HCT116 (cell line): ENCODE data around the gene PLRG1. TPM values are rescaled to one million over a fixed set of nuclear protein-coding genes. Genes with fewer than 3 reads are reported as not detected.

Experiments used
- ATAC-seq: fragments of 200-7000 bp; cut with Tn5 transposase; 2 replicates; pipeline ENCODE4 v1.9.1; 2020; ENCODE audit warnings: mild to moderate bottlenecking, moderate library complexity
- BruUV-seq: library from RNA; stranded (reverse); fragments of 400-500 nt; replicated peaks from 2 replicates; lab custom pipeline; 2021; lab: Mats Ljungman, UMichigan
- CTCF ChIA-PET: fragments of 300-600 bp; sonication (Branson Sonifier 250); formaldehyde crosslinking; loops from one replicate; lab custom pipeline; 2021; ENCODE audit warnings: antibody characterized with exemption; lab: Charles Lee
- POLR2A ChIA-PET: fragments of 300-600, 350-600 bp; sonication (Branson Sonifier 250); formaldehyde crosslinking; loops from one replicate; lab custom pipeline; 2021; ENCODE audit warnings: antibody characterized with exemption; lab: Charles Lee
- RAD21 ChIA-PET, 2 experiments: fragments of 300-600 bp; sonication (Branson Sonifier 250); formaldehyde crosslinking; loops; one replicate each; lab custom pipeline; 2023; ENCODE audit warnings: low total read pairs in 2 of 2; ENCODE audit not compliant: uncharacterized antibody in 2 of 2, unreplicated experiment in 2 of 2, low non-redundant PET in 1 of 2; lab: Charles Lee
- DNase-seq: peaks from one replicate; pipeline ENCODE4 v3.0.0-alpha.2; 2010; ENCODE audit warnings: low read depth, low spot score
- H2AFZ ChIP-seq: fragments of 200-600 bp; shearing (Covaris generic), sonication (generic); 2 replicates; pipeline ENCODE4 v1.6.1; 2017; ENCODE audit warnings: low read depth, mixed run types, mixed read lengths, antibody characterized with exemption, low read length; ENCODE audit not compliant: poor library complexity, severe bottlenecking
- H3K27ac ChIP-seq: 2 replicates; pipeline ENCODE4 v1.5.1; 2012; ENCODE audit warnings: low read depth, low read length
- H3K27me3 ChIP-seq: fragments of 200-600 bp; sonication (generic); 2 replicates; pipeline ENCODE4 v1.6.1; 2016; ENCODE audit warnings: mixed run types, low read length, mixed read lengths; ENCODE audit not compliant: insufficient read depth
- H3K36me3 ChIP-seq, 2 experiments: fragments of 200-500 bp in 1 of 2; fragments of 200-600 bp in 1 of 2; sonication (Bioruptor generic) in 1 of 2; sonication (generic) in 1 of 2; 2 replicates each; pipeline versions ENCODE4 v1.5.1 to v1.6.1; 2014 to 2016; ENCODE audit warnings: low read length in 2 of 2, inconsistent platforms in 1 of 2, mixed read lengths in 1 of 2, mixed run types in 1 of 2; ENCODE audit not compliant: insufficient read depth in 2 of 2, control insufficient read depth in 1 of 2
- H3K4me1 ChIP-seq, 2 experiments: fragments of 200-600 bp in 1 of 2; sonication (generic) in 1 of 2; 2 replicates each; pipeline versions ENCODE4 v1.5.1 to v1.6.1; 2012 to 2017; ENCODE audit warnings: low read length in 2 of 2, inconsistent platforms in 1 of 2, mild to moderate bottlenecking in 1 of 2, mixed read lengths in 1 of 2, mixed run types in 1 of 2, moderate library complexity in 1 of 2; ENCODE audit not compliant: insufficient read depth in 2 of 2, control insufficient read depth in 1 of 2
- H3K4me2 ChIP-seq: fragments of 200-600 bp; sonication (generic); 2 replicates; pipeline ENCODE4 v1.6.1; 2017; ENCODE audit warnings: mixed run types, low read length, mixed read lengths
- H3K4me3 ChIP-seq, 2 experiments: fragments of 200-600 bp in 1 of 2; sonication (generic) in 1 of 2; replicated peaks in 1 of 2; 2 replicates each; pipeline ENCODE4 v1.5.1; 2011 to 2016; ENCODE audit warnings: low read length in 2 of 2, control low read depth in 1 of 2, low read depth in 1 of 2, mild to moderate bottlenecking in 1 of 2, mixed read lengths in 1 of 2, mixed run types in 1 of 2
- H3K79me2 ChIP-seq: fragments of 200-600 bp; sonication (generic); 2 replicates; pipeline ENCODE4 v1.6.1; 2017; ENCODE audit warnings: mild to moderate bottlenecking, mixed run types, low read length, moderate library complexity, mixed read lengths; ENCODE audit not compliant: insufficient read depth
- H3K9ac ChIP-seq: fragments of 200-600 bp; sonication (generic); 2 replicates; pipeline ENCODE4 v1.6.1; 2016; ENCODE audit warnings: low read length, mixed read lengths
- H3K9me2 ChIP-seq: fragments of 200-600 bp; sonication (generic), shearing (Covaris generic); 2 replicates; pipeline ENCODE4 v1.6.1; 2017; ENCODE audit warnings: mixed run types, mild to moderate bottlenecking, moderate library complexity; ENCODE audit not compliant: insufficient read depth
- H3K9me3 ChIP-seq, 2 experiments: fragments of 200-500 bp in 1 of 2; fragments of 200-600 bp in 1 of 2; sonication (Bioruptor generic) in 1 of 2; sonication (generic) in 1 of 2; 2 replicates each; pipeline ENCODE4 v1.6.1; 2014 to 2017; ENCODE audit warnings: low read length in 2 of 2, mixed read lengths in 2 of 2, inconsistent platforms in 1 of 2, low read depth in 1 of 2, mild to moderate bottlenecking in 1 of 2, mixed run types in 1 of 2, moderate library complexity in 1 of 2; ENCODE audit not compliant: control insufficient read depth in 1 of 2, insufficient read depth in 1 of 2
- H4K20me1 ChIP-seq: fragments of 200-600 bp; sonication (generic), shearing (Covaris generic); 2 replicates; pipeline ENCODE4 v1.6.1; 2017; ENCODE audit warnings: mixed run types, mild to moderate bottlenecking, moderate library complexity; ENCODE audit not compliant: insufficient read depth
- ATF3 ChIP-seq: IDR thresholded peaks from 2 replicates; pipeline ENCODE4 v1.6.1; 2012
- CEBPB ChIP-seq: IDR thresholded peaks from 2 replicates; pipeline ENCODE4 v1.6.1; 2012; ENCODE audit warnings: low read depth
- CTCF ChIP-seq, 3 experiments: fragments of 200-600 bp in 1 of 3; sonication (generic) in 1 of 3; IDR thresholded peaks in 2 of 3; conservative IDR thresholded peaks in 1 of 3; 2 replicates each; pipeline ENCODE4 v1.5.1; 2012 to 2017; ENCODE audit warnings: low read depth in 2 of 3, low read length in 2 of 3, antibody characterized with exemption in 1 of 3, borderline replicate concordance in 1 of 3, control low read depth in 1 of 3, mild to moderate bottlenecking in 1 of 3, mixed read lengths in 1 of 3, mixed run types in 1 of 3, moderate library complexity in 1 of 3; ENCODE audit not compliant: insufficient read depth in 1 of 3
- EGR1 ChIP-seq: IDR thresholded peaks from 2 replicates; pipeline ENCODE4 v1.6.1; 2012; ENCODE audit warnings: low read depth
- EZH2 ChIP-seq: fragments of 200-600 bp; sonication (generic); IDR thresholded peaks from 2 replicates; pipeline ENCODE4 v1.6.1; 2017; ENCODE audit warnings: antibody characterized with exemption, mixed run types
- EZH2phosphoT487 ChIP-seq: fragments of 200-600 bp; IDR thresholded peaks from 2 replicates; pipeline ENCODE4 v1.6.1; 2018; ENCODE audit warnings: antibody characterized with exemption, borderline replicate concordance
- FOSL1 ChIP-seq: IDR thresholded peaks from 2 replicates; pipeline ENCODE4 v1.6.1; 2012; ENCODE audit warnings: low read depth
- POLR2A ChIP-seq: IDR thresholded peaks from 2 replicates; pipeline ENCODE4 v1.7.0; 2011; ENCODE audit warnings: borderline replicate concordance; ENCODE audit not compliant: insufficient read depth, insufficient read length; ENCODE audit errors: extremely low read depth
- POLR2AphosphoS5 ChIP-seq: IDR thresholded peaks from 2 replicates; pipeline ENCODE4 v1.6.1; 2011; ENCODE audit warnings: mild to moderate bottlenecking, low read depth, low read length, moderate library complexity
- RAD21 ChIP-seq: IDR thresholded peaks from 2 replicates; pipeline ENCODE4 v1.6.1; 2012; ENCODE audit warnings: low read depth, mild to moderate bottlenecking
- REST ChIP-seq: IDR thresholded peaks from 2 replicates; pipeline ENCODE4 v1.6.1; 2012; ENCODE audit warnings: low read depth
- SIN3A ChIP-seq: IDR thresholded peaks from 2 replicates; pipeline ENCODE4 v1.6.1; 2012; ENCODE audit warnings: low read depth
- SP1 ChIP-seq: IDR thresholded peaks from 2 replicates; pipeline ENCODE4 v1.6.1; 2012; ENCODE audit warnings: low read depth
- SRF ChIP-seq: IDR thresholded peaks from 2 replicates; pipeline ENCODE4 v1.6.1; 2012; ENCODE audit warnings: low read depth
- TCF7L2 ChIP-seq: IDR thresholded peaks from 2 replicates; pipeline ENCODE4 v1.7.0; 2011; ENCODE audit warnings: borderline replicate concordance, inconsistent platforms; ENCODE audit not compliant: insufficient read depth, insufficient read length; ENCODE audit errors: extremely low read depth
- YY1 ChIP-seq: IDR thresholded peaks from 2 replicates; pipeline ENCODE4 v1.6.1; 2011; ENCODE audit warnings: low read length, low read depth, moderate library complexity, mild to moderate bottlenecking; ENCODE audit not compliant: insufficient replicate concordance; ENCODE audit errors: extremely low read depth
- ZBTB33 ChIP-seq: IDR thresholded peaks from 2 replicates; pipeline ENCODE4 v1.6.1; 2011; ENCODE audit warnings: mild to moderate bottlenecking, low read length, moderate library complexity; ENCODE audit not compliant: insufficient replicate concordance; ENCODE audit errors: extremely low read depth
- ZFX ChIP-seq: fragments of 450-650 bp; IDR thresholded peaks from 2 replicates; pipeline ENCODE4 v1.6.1; 2017
- ZNF274 ChIP-seq: fragments of 200-500 bp; sonication (Bioruptor generic); IDR thresholded peaks from 2 replicates; pipeline ENCODE4 v1.6.1; 2014; ENCODE audit warnings: mild to moderate bottlenecking, low read depth, low read length, inconsistent platforms
- intact Hi-C: fragments of 100-400 bp; cut with micrococcal nuclease; formaldehyde crosslinking; loops from 2 replicates; pipeline ENCODE4 v1.10.0; 2022
- total RNA-seq: library from RNA; stranded (reverse); gene quantifications from one replicate; pipeline ENCODE4 v1.2.1, GENCODE V29; 2021; ENCODE audit not compliant: unreplicated experiment

Gene PLRG1
- total RNA-seq, 1 experiment from 2014 or later, result 141 TPM

- Histone ChIP-seq H3K4me3 (no peak overlapping the region), H3K9me2 (no peaks in the 10 kb centered on the region)
- BruUV-seq, result no TSS peak
- no peak for TF ChIP-seq EZH2
- TF ChIP-seq POLR2A, result no peak
- no peak for TF ChIP-seq SP1
- TF ChIP-seq RAD21, result no peak
- TF ChIP-seq ZFX, result no peak
- no peak for TF ChIP-seq CTCF (IDR thresholded peaks at IDR 0.05 in 2 of 3, conservative IDR thresholded peaks at IDR 0.05 in 1 of 3; ENCODE audit: borderline replicate concordance in 1 of 3, insufficient read depth in 1 of 3, low read depth in 2 of 3, low read length in 2 of 3)
- TF ChIP-seq REST, result no peak
- no peak for TF ChIP-seq SIN3A
- no peak for TF ChIP-seq ZBTB33
- no peak for TF ChIP-seq TCF7L2
- no peak for TF ChIP-seq CEBPB
- TF ChIP-seq EGR1, result no peak
- TF ChIP-seq EZH2phosphoT487, result no peak
- TF ChIP-seq ATF3, result no peak
- no peak for TF ChIP-seq ZNF274
- no peak for TF ChIP-seq FOSL1
- TF ChIP-seq SRF, result no peak
- TF ChIP-seq YY1, result no peak
- no peak for TF ChIP-seq POLR2AphosphoS5
- TF ChIP-seq, all 23 proteins: peak for 0
- Histone ChIP-seq H3K9me3 (no peaks in the 10 kb centered on the region), H4K20me1 (no peaks in the 10 kb centered on the region), H2AFZ (no peak overlapping the region), H3K36me3 (no peaks in the 10 kb centered on the region), H3K4me2 (no peak overlapping the region), H3K9ac (no peak overlapping the region), H3K27ac (no peak overlapping the region), H3K4me1 (no peaks in the 10 kb centered on the region), H3K79me2 (no peaks in the 10 kb centered on the region), H3K27me3 (no peaks in the 10 kb centered on the region)
- DNase-seq, result no peak
- ChIA-PET CTCF (no interaction called here), POLR2A (no interaction called here), RAD21 (no interaction called here)
- ATAC-seq, result no peak
- intact Hi-C loops, result no loop called here
Observed at GRCh38 chr4:154585369-154586018, 35.3 kb upstream of the PLRG1 start.
